Measurements from ENCODE around the gene NOS1AP. TPM values are rescaled to one million over a fixed set of nuclear protein-coding genes. Genes with fewer than 3 reads are reported as not detected.

The NOS1AP gene
- polyA plus RNA-seq, 3 donors, result 0.12 TPM; not detected in 2

DNA sequence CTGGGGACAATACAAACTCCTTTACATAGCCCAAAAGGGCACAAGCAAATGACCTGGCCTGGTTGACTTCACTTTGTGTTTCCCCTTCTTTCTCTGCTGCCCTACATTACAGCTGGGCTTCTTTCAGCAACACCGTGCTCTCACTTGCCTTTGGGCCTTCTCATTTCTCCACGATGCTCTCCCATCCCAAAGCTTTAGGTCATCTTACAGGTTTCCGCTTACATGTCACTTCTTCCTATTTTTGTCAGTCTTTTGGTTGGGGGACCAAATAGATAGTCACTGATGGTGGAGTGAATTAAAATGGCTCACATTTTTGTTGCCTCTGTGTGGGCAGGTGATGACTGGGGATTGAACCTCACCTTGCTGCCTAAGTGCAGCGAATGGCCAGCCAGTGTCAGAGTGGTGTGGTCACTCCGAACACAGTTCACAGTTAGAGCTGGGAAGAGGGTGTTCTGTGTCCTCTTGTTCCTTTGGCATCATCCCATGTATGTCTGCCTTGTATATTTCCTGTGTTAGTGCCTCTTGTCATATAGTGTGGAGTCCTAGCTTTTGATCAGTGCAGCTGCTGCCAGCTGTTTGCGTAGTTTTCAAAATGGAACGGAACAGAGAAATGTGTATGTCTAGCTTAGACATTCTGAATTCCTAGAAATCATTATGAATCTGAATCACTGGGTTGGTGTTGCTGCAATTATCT is 134.8 kb downstream of the NOS1AP start:
- no peak overlapping the region for H3K27ac Mint-ChIP-seq
- no peak for DNase-seq
- no peaks in the 10 kb centered on the region for H3K79me2 ChIP-seq (ENCODE audit: insufficient read depth, low read length)
- H3K4me1 ChIP-seq (ENCODE audit: control insufficient read depth in 1 of 2, insufficient read depth in 2 of 2, low read length in 2 of 2), result no peaks in the 10 kb centered on the region
- no peaks in the 10 kb centered on the region for H3K36me3 ChIP-seq (replicated peaks in 1 of 2; ENCODE audit: control insufficient read depth in 1 of 2, insufficient read depth in 2 of 2, low read length in 2 of 2)
- no peak overlapping the region for H3K9ac ChIP-seq (ENCODE audit: insufficient read depth, low read length, poor library complexity, severe bottlenecking)
- no peak overlapping the region for H3K4me3 Mint-ChIP-seq
- no peaks in the 10 kb centered on the region for H4K20me1 ChIP-seq (ENCODE audit: insufficient read depth, low read length)
- no peaks in the 10 kb centered on the region for H3K36me3 Mint-ChIP-seq
- H3K27me3 ChIP-seq (ENCODE audit: control insufficient read depth in 2 of 2, insufficient read depth in 2 of 2, low read length in 2 of 2), result no peaks in the 10 kb centered on the region
- peaks cover 9% of the 10 kb centered on the region for H3K4me1 Mint-ChIP-seq
- no peak overlapping the region for H2AFZ ChIP-seq (ENCODE audit: insufficient read depth, low read depth, low read length, poor library complexity, severe bottlenecking)
- H3K9me3 ChIP-seq (replicated peaks in 1 of 2; ENCODE audit: control insufficient read depth in 1 of 2, insufficient read depth in 1 of 2, low read length in 2 of 2), result no peaks in the 10 kb centered on the region
- intact Hi-C loops (cut with micrococcal nuclease), result no loop called here
- no peak overlapping the region for H3K4me2 ChIP-seq (replicated peaks; ENCODE audit: extremely low read depth, low read length, poor library complexity, severe bottlenecking)
- H3K9me3 Mint-ChIP-seq, result peaks cover 0 to 2% (median 0%) of the 10 kb centered on the region in 7 donors
- H3K27ac ChIP-seq (ENCODE audit: low read depth in 1 of 2, low read length in 2 of 2), result no peak overlapping the region
- H3K4me3 ChIP-seq (replicated peaks in 1 of 3; ENCODE audit: low read depth in 2 of 3, low read length in 3 of 3), result no peak overlapping the region
- 60% methylated on average over 5 of the region's 7 CpGs for WGBS (ENCODE audit: insufficient coverage)
- TF ChIP-seq, protein P1, sequence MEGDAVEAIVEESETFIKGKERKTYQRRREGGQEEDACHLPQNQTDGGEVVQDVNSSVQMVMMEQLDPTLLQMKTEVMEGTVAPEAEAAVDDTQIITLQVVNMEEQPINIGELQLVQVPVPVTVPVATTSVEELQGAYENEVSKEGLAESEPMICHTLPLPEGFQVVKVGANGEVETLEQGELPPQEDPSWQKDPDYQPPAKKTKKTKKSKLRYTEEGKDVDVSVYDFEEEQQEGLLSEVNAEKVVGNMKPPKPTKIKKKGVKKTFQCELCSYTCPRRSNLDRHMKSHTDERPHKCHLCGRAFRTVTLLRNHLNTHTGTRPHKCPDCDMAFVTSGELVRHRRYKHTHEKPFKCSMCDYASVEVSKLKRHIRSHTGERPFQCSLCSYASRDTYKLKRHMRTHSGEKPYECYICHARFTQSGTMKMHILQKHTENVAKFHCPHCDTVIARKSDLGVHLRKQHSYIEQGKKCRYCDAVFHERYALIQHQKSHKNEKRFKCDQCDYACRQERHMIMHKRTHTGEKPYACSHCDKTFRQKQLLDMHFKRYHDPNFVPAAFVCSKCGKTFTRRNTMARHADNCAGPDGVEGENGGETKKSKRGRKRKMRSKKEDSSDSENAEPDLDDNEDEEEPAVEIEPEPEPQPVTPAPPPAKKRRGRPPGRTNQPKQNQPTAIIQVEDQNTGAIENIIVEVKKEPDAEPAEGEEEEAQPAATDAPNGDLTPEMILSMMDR (IDR thresholded peaks at IDR 0.05), result no peak
- peaks cover 3 to 9% (median 8%) of the 10 kb centered on the region in 3 donors for H3K27me3 Mint-ChIP-seq (ENCODE audit: low read depth in 3 of 3)

DNA sequence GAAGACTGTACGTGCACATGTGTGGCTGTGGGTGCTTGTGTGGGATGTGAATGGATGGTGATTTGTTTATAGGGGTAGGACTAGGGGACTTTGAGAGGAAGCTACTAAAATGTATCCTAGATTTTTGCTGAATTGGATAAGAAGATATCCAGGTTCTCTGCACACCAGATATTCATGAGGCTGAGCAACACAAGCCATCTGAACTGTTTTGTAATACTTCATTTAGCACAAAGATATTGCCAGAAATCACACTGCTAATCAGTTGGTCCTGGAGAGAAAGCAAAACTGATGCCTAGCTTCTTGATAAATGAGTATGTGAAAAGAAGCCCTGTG is 135.3 kb downstream of the NOS1AP start:
- Histone ChIP-seq H3K79me2 (ENCODE audit: insufficient read depth, low read length) (no peaks in the 10 kb centered on the region), H2AFZ (ENCODE audit: insufficient read depth, low read depth, low read length, poor library complexity, severe bottlenecking) (no peak overlapping the region), H3K36me3 (replicated peaks in 1 of 2; ENCODE audit: control insufficient read depth in 1 of 2, insufficient read depth in 2 of 2, low read length in 2 of 2) (no peaks in the 10 kb centered on the region), H3K9ac (ENCODE audit: insufficient read depth, low read length, poor library complexity, severe bottlenecking) (no peak overlapping the region), H4K20me1 (ENCODE audit: insufficient read depth, low read length) (no peaks in the 10 kb centered on the region), H3K4me1 (ENCODE audit: control insufficient read depth in 1 of 2, insufficient read depth in 2 of 2, low read length in 2 of 2) (no peaks in the 10 kb centered on the region), H3K27me3 (ENCODE audit: control insufficient read depth in 2 of 2, insufficient read depth in 2 of 2, low read length in 2 of 2) (no peaks in the 10 kb centered on the region), H3K9me3 (replicated peaks in 1 of 2; ENCODE audit: control insufficient read depth in 1 of 2, insufficient read depth in 1 of 2, low read length in 2 of 2) (no peaks in the 10 kb centered on the region), H3K4me3 (replicated peaks in 1 of 3; ENCODE audit: low read depth in 2 of 3, low read length in 3 of 3) (no peak overlapping the region), H3K4me2 (replicated peaks; ENCODE audit: extremely low read depth, low read length, poor library complexity, severe bottlenecking) (no peak overlapping the region), H3K27ac (ENCODE audit: low read depth in 1 of 2, low read length in 2 of 2) (no peak overlapping the region)
- Mint-ChIP-seq H3K27ac (no peak overlapping the region), H3K27me3 (ENCODE audit: low read depth in 3 of 3) (peaks cover 3 to 9% (median 8%) of the 10 kb centered on the region in 3 donors), H3K4me3 (no peak overlapping the region), H3K9me3 (peaks cover 0 to 2% (median 0%) of the 10 kb centered on the region in 7 donors), H3K36me3 (no peaks in the 10 kb centered on the region), H3K4me1 (peaks cover 9% of the 10 kb centered on the region)
- no peak for DNase-seq
- WGBS (ENCODE audit: insufficient coverage), result 100% methylated on average over 1 of the region's 1 CpG
- intact Hi-C loops (cut with micrococcal nuclease), result no loop called here
- TF ChIP-seq, protein P1 (IDR thresholded peaks at IDR 0.05), result no peak
